IMR-90 (cell line): Measurements from ENCODE around the gene SEZ6L2.

ENCODE experiments used
- CTCF ChIP-seq: conservative IDR thresholded peaks from 2 replicates; pipeline ENCODE4 v1.5.1; 2012; ENCODE audit warnings: mild to moderate bottlenecking, low read depth, low read length, improper control_type of control experiment
- FOS ChIP-seq: fragments of 150-350 bp; IDR thresholded peaks from 2 replicates; pipeline ENCODE4 v1.6.1; 2016; ENCODE audit warnings: low read depth, low read length
- USF2 ChIP-seq: fragments of 150-350 bp; IDR thresholded peaks from 2 replicates; pipeline ENCODE4 v1.6.1; 2017; ENCODE audit warnings: mild to moderate bottlenecking, antibody characterized with exemption, low read length, low read depth

GRCh38 chr16:29824589-29825144 lies 74.7 kb downstream of the SEZ6L2 start:
- TF ChIP-seq USF2 (no peak), FOS (peak; percentile 77; the same call in 1 of the 2 replicates), CTCF (no peak)
